HG03108 (cell line): Measurements from ENCODE around the gene HOXC12.

Experiments
- ATAC-seq: cut with Tn5 transposase; IDR thresholded peaks from one replicate; pipeline ENCODE4 v1.9.1; 2021; ENCODE audit warnings: moderate library complexity; ENCODE audit not compliant: unreplicated experiment

HOXC12 gene

DNA sequence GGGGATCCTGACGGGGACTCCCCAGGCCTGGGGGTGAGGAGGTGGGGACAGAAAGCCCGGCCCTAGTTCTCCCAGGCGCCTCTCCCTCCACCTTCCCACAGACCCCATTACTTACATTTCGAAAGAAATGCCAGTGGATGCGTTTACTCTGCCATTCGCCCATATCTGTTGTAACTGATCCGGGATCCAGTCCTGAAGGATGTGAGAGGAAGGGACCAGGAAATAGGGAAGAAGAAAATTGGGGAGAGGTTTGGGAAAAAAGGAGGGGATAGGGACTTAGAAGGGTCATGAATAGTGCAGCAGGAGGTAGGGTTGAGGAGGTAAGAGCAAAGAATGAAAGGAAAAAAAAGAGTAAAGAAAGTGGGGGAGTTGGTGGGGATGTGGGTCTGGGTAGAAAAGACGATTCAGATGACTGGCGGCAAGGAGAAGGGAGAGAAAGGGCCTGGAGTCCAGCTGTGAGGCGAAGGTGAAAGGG lies 1.1 kb downstream of the HOXC12 start:
- ATAC-seq = no peak

DNA sequence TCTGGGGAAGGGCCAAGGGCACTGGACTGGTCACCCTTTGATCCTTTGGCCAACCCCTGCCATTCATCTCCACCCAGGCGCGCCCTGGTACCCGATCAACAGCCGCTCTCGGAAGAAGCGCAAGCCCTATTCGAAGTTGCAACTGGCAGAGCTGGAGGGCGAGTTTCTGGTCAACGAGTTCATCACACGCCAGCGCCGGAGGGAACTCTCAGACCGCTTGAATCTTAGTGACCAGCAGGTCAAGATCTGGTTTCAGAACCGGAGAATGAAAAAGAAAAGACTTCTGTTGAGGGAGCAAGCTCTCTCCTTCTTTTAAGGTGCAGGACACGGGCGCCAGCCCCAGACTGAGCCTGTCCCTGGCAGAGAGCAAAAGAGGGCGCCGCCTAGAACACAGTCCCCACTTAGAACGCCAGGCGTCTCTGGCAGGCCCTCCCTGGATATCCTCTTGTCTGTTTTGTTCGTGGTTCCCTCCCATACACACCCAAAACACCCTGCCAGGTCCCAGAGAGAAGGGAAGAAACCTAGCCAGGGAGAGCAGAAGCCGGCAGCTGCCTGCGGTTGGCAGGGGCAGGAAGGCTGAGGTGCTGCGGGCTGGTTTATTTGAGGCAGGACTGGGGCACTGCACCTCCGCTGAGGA lies 1.7 kb downstream of the HOXC12 start:
- no peak for ATAC-seq

- ATAC-seq = no peak
Observed at GRCh38 chr12:53956914-53957536, 2.3 kb downstream of the HOXC12 start.

GRCh38 chr12:53958128-53958527 lies 3.4 kb downstream of the HOXC12 start:
- ATAC-seq = no peak

GRCh38 chr12:53959314-53959713 lies 4.6 kb downstream of the HOXC12 start:
- ATAC-seq = no peak

GRCh38 chr12:53960187-53961024 lies 5.7 kb downstream of the HOXC12 start:
- ATAC-seq = no peak

DNA sequence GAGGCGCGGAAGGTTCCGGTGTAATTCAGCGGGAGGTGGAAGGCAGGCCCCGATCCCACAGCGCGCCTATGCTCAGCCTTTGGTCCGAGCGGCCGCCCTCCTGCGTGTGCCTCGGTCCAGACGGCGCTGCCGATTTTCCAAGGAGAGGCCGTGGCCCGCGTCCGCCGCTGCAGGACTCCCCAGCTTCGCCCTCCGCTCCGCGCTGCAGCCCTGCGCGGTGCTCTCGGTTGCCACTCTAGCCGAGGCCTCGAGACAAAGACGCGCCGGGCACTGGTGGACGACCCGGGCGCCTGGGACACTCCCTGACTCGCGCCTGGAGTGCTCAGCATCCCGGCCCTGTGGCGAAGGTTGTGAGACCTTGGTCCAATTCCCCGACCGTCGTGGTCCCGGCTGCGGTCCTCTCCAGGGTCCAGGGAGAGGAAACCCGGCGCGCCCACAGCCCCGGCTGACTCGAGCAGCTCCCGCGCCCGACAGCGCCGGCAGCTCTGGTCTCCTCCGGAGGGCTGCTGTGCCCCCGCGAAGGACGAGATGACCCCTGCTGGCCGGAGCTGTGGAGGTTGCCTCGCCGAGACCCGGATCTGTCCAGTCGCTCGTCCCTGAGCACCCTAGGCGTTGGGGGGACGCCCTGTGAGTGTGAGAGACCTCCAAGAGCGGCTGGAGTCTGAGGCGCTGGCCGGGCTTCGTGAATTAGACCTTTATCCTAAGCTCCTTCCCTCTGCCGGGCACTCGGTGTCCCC lies 6.5 kb downstream of the HOXC12 start:
- no peak for ATAC-seq

GRCh38 chr12:53963005-53963404 lies 8.3 kb downstream of the HOXC12 start:
- no peak for ATAC-seq

DNA sequence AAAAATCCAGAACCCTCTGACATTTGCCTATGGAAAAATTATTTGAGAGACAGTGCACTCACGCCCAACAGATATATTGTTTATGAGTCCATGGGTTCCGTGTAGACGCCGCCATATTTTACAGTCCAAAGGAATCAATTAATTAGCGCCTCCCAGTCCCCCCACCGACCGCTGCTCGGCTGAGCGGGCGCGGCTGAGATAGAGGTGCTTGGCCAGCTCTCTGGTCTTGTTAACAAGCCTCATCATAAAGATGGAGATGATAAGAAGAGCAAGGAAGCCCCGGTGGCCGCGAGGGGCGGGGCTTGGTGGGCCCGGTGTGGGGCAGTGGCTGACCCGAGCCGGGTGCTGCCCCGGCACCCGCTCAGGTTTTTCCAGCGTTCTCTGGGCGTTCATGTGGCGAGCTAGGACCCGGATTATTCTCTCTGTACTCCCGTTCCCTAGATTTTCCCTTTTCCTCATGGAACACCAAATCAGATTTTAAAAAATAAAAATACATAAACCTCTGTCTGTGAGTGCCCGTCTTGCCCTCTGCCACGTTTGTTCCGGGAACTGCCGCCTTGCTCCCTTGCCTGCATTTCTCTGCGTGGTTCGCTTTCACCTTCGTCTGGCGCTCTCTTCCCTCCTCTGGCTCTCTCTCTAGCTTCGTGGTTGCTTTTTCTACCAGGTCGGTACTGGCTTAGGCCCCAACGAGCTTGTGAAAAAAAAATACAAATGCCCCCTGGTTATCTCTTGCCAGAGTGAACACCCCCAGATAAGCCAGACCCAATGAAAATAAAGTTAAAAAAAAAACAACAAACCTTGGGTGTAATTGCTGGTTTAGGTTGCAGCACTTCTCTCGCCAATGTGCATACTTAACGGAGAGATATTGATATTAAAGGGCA lies 9.0 kb downstream of the HOXC12 start:
- no peak for ATAC-seq

DNA sequence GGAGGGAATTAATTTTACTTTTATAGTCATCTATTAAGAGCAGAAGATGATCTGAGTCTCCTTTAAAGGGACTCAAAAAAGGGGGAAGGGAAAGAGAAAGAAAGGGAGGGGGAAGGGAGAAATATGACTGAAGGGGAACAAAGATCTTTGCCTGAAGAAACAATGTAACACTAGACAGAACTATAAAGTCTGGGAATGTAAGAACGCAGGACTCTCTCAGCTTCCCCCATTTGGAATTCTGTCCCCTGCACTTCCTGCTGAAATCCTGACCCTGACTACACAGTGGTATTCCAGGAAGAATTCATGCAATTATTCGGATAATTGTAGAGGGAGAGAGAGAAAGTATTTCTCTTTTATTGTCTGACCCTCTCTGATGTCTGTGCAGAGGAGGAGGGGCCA lies 9.6 kb downstream of the HOXC12 start:
- no peak for ATAC-seq

GRCh38 chr12:53965281-53966084 lies 10.8 kb downstream of the HOXC12 start:
- no peak for ATAC-seq

GRCh38 chr12:53966085-53966384 lies 11.3 kb downstream of the HOXC12 start:
- no peak for ATAC-seq

DNA sequence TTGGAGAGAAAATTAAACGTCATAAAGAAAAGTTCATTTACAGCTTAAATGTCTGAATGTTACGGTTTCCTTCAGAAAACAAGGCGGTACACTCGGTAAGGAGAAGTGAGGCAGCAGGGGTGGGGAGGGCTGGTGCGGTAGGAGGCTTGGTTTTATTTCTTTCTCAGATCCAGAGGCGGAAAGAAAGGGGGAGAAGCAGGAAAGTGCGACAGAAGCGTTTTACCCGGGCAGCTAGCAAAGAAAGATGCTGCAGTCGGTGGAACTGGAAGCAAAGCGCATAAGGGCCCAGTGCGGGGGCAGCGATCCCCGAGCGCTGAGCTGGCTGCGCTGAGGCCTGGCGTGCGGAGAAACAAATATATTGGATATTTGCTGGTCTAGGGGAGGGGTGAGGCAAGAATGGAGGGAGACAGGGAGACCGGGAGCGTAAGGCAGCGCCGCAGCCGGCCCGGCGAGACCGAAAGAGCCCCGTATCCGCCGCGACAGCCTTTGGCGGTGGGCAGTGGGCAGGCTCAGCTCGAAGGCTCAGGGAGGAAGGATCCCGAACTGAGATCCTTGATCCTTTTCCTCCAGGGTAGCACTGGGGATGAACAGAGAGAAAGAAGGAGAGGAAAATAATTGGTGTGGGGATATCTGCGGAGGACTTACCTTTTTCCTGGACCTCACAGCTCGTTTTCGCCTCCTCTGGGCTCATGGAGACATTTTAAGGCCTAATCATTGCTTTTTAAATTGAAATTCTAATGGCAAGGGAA lies 11.9 kb downstream of the HOXC12 start:
- ATAC-seq = no peak

DNA sequence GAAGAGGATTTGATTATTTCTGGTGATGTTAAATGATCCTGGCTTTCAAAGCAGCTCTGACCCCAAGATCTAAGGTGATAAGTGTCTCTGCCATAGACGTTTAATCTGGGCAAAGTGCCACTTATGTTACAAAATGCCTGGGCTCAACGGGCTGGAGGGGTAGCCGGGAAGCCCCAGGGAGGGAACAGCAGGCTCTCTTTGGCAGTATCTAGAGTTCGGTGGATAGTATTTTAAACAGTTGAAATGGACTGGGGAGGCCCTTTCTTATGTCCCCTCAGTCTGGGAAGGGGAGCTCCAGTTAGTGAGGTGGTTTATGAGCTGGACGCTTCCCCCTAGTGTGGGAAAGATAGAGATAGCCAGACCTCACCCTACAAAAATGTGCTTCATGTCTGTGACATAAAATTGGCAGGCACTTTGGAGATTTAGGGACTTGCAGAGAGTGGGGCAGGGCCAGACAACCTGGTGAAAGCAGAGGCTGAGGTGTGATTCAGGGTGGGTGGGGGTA lies 12.8 kb downstream of the HOXC12 start:
- no peak for ATAC-seq

DNA sequence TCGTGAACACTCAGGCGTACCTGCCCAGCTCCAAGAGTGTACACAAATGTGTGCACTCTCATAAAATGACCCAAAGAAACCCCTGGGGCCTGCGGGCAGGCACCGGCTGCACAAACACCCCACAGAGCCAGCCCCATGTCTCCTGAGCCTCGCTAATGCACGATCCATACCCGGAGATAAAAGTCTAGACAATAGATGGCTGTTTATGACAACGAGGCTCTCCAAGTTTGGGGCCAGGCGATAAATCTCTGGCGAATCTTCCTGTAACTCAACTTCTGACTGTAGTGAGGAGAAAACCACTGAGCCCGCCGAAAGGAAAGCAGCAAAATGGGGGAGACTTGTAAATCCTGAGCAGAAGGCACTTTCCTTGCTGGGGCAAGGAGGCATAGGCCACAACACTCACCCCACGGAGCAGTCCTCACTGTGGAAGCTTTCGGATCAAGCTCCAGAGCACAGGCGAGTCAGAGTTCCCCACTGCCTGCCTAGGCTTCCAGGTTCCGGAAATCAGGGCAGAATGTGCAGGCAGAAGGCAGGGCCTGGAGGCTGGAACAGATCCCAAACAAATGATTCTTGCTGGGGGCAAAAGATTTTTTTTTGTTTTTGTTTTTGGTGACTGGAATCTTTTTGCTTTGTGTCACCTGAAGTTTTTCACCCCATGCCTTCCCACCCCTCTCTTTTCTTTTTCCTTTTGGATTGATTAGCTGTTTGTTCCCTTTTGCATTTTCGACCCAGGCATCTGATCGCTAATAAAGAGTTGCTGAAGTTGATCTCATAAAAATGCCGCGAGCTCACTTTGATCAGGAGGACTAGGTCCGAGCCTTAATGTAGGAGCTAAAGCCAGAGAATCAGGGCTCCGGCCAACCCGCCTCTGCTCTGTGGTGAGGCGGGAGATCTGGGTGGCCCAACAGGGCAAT lies 13.8 kb downstream of the HOXC12 start:
- ATAC-seq = no peak

DNA sequence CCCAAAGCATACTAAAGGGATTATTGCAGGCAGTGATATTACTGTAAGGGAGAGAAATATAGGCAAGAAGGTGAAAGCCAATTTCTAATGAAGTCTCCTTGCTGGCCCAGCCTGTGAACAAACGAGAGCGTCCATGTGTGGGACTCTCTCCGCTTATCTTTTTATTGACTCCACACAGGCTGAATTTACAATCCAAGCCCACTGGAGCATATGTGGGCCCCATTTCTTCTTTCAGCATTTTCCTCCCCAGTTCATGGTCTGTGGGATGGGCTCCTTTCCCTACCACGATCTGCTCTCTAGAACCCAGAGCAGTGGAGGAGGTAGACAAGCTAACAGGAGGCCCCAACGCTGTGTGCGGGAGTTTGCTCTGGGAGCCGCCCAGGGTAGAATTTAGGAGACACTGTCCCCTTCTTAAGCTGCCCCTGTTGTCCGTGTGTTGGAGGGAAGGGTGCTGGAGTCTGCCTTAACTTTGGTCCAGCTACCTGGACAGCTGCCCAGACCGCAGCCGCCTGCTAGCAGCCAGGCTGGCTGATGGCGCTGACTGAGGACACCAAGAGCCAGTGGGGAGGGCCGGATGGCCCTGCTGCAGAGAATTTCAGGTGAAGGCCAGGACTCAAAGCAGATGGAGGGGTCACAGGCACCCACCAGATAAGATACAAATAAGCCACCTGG lies 15.0 kb downstream of the HOXC12 start:
- no peak for ATAC-seq

GRCh38 chr12:53970451-53970850 lies 15.7 kb downstream of the HOXC12 start:
- ATAC-seq = no peak
